Rectal smooth muscle tissue (tissue), 1 donor: ENCODE measurements around the gene HS6ST1.
A peak's percentile ranks its signal among the peaks of the same experiment; 100 is the strongest.
"Not testable (repeated sequence)": the region's sequence is repeated elsewhere in the genome, so short reads cannot be mapped to it uniquely, and the experiment has no call there.

Experiments used
- H3K27ac ChIP-seq: one replicate; pipeline ENCODE4 v1.7.0; 2013; ENCODE audit warnings: low read depth, low read length, inconsistent platforms
- H3K27me3 ChIP-seq: one replicate; pipeline ENCODE4 v1.7.0; 2013; ENCODE audit warnings: low read length; ENCODE audit not compliant: control insufficient read depth, insufficient read depth
- H3K36me3 ChIP-seq: one replicate; pipeline ENCODE4 v1.7.0; 2013; ENCODE audit warnings: low read length; ENCODE audit not compliant: control insufficient read depth, insufficient read depth
- H3K4me1 ChIP-seq: one replicate; pipeline ENCODE4 v1.7.0; 2013; ENCODE audit warnings: low read length; ENCODE audit not compliant: control insufficient read depth, insufficient read depth
- H3K4me3 ChIP-seq: one replicate; pipeline ENCODE4 v1.7.0; 2013; ENCODE audit warnings: low read length
- H3K9ac ChIP-seq: one replicate; pipeline ENCODE4 v1.7.0; 2013; ENCODE audit warnings: low read length

The HS6ST1 gene

DNA sequence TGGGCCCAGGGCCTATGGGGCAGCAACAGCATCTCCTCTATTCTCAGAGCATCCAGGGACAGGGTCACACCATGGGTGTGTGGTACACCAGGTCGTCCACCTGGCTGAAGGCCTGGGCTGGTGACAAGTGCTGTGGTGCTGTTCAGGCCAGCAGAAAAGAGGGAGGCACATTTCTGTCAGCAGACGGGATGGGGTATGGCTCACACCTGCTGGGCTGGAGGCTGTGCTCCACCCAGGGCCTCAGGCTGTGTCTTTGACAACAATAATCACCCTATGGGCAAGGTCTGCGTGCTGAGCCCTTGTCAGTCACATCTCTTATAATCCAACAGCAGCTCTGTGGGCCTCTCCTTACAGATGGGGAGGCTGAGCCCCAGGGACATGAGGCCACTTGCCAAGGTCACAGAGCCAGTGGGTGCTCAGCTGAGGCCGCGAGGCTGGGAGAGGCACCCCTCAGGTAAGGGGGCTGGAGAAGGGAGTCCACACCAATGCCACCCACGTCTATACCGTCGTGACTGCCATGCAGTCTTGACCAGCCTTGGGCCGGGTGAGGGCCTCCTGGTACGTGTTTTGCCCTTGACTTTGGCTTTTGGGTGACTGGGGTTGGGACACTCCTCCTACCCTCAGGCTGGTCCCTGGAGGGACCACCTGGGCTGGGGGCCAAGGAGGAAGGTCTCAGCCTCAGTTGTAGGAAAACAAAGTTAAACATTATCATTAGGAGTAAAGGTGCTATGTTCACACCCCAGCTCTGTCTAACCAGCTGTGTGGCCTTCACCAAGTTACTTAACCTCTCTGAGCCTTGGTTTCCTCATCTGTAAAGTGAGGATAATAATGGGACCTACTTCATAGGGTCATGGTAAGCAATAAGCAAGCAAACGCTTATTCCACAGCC is 5.6 kb upstream of the HS6ST1 start:
- no peaks in the 10 kb centered on the region for H3K36me3 ChIP-seq
- peak overlapping the region; percentile 3 for H3K27ac ChIP-seq
- H3K9ac ChIP-seq: no peak overlapping the region
- H3K27me3 ChIP-seq: no peaks in the 10 kb centered on the region
- H3K4me1 ChIP-seq: peaks cover 7% of the 10 kb centered on the region
- H3K4me3 ChIP-seq: no peak overlapping the region

DNA sequence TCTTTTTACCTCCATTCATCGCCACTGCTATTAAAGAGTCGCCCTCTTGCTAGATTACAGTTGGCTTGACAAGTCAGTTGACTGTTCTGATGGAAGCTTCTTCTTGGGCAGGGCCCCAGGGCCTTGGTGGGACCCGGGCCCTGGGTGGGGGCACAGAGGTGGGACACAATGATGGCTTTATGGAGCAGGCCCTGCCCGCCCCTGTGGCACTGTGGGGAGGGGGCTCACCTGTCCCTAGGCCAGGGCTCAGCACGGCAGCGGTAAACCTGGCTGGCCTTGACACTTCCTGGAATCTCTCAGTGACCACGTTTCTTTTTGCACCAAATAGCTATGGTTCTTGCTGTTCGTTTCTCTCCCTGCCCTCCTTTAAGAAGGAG is 4.9 kb upstream of the HS6ST1 start:
- Histone ChIP-seq H3K4me1 (peaks cover 7% of the 10 kb centered on the region), H3K27me3 (no peaks in the 10 kb centered on the region), H3K36me3 (no peaks in the 10 kb centered on the region), H3K9ac (no peak overlapping the region), H3K27ac (no peak overlapping the region), H3K4me3 (no peak overlapping the region)

DNA sequence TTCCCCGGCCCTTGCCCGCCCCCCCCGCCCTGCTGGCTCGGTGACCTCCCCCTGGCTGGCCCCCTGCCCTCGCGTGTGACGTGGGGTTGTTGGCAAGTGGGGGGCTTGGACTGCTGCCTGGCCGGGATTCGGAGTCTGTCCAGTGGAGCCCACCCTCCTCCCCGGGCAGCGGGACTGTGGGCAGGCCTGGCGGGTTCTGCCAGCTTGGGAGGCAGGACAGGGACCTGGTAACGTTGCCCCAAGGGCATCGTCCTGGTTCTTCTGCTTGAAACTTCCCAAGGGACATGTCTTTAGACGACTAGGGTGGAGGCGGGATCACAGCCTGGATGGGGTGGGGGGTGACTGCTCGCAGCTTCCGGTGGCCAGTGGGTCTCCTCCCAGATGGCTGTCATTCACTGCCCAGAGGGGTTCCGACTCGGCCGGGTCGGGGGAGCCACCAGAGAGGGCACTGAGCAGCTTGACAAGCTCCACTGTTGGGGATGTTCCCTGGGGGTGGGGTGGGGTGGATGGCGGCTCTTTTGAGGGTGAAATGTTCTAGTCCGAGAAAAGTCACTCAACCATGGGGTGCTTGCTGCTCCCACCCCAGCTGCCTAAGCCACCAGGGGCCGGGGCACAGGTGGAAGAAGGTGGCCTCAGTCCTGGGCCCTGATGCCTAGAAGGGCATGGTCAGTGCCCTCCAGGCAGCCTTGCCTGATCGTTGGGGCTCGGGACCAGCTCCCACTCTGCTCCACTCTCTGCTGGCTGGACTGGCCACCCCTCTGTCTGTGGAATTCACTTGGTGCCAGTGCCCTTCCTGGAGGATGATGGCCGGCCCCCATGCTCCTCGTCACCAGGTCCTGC is 4.3 kb upstream of the HS6ST1 start:
- no peak overlapping the region for H3K4me3 ChIP-seq
- peaks cover 7% of the 10 kb centered on the region for H3K4me1 ChIP-seq
- no peaks in the 10 kb centered on the region for H3K36me3 ChIP-seq
- no peak overlapping the region for H3K27ac ChIP-seq
- no peaks in the 10 kb centered on the region for H3K27me3 ChIP-seq
- H3K9ac ChIP-seq: no peak overlapping the region

DNA sequence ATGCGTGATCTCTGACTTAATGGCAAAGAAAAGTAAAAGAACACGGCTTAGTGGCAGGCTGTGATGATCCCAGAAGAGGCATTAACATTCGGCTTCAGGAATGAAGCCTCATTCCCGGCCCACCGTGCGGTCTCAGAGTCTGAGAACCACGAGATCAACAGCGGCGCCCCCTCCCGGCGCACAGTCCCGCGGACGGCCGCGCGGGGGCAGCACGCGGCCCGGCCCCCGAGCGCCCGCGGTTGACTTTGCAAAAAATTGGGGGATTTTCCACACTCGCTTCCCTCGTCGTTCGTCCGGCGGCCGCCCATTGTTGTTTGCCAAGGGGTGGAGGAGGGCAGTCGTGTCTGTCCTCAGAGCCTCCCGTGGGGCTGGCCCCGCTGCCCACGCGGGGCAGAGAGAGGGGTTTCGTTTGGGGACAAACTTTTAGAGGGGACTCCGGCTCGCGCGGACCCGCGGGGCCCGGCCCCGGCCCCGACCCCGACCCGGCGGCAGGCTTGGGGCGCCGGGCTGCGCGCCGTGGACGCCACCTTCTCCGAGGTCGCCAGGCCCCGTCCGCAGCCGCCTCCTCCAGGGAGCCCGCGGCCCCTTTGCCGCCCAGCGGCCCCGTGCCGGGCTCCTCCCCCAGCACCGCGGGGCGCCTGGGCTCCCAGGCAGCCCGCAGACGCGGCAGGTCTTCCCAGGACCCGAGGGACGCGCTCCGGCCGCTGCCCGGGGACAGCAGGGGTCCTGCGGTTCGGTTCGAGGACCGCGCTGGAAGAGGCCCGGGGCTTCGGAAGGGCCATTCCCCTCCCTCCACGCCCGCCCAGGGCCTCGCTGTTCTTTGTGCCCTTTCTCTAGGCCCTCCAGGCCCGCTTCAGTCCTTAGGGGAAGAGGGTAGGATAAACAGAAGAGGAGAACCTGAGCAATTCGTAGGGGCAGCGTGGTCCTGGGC is 3.4 kb upstream of the HS6ST1 start:
- peak overlapping the region; percentile 83 for H3K9ac ChIP-seq
- H3K27me3 ChIP-seq: no peaks in the 10 kb centered on the region
- peak overlapping the region; percentile 83 for H3K27ac ChIP-seq
- H3K36me3 ChIP-seq: peaks cover 2% of the 10 kb centered on the region
- H3K4me1 ChIP-seq: peaks cover 7% of the 10 kb centered on the region
- peak overlapping the region; percentile 72 for H3K4me3 ChIP-seq

DNA sequence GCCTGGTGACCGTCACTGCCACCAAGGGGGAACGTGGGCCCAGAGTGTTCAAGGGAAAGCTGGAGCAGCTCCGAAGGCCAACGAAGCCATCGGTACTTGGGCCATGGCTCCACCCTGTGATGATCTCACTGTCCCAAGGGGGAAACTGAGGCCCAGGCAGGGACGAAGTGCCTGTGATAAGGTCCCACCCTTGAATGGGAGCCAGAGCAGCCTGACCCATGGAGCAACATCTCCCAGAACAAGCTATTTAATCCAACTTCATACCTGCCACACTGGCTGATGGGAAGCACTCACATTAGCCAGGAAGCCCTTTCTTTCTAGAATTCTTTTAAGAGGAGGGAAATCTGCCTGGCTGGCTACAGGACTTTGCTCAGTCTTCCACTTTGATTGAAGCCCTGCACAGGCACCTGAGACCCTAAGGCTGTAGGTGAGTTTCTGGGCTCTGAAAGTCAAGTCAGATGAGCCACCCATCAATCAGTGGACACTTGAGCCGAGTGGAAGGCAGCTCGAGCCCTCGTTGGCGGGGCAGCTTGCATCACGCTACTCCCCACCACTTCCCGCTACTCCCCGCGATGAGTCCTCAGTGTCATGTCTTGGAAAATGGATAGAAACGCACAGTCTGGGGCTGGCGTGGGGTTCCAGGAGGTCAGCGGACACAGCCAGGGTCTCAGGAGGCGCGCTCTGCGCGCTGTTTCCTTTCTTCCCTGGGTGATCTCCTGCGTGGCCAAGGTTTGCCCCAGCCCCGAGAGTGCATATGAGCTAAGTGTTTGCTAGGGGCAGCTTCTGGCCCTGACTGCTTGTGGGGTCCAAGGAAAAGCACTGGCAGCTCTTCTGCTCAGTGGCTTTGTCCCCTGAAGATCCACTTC is 2.5 kb upstream of the HS6ST1 start:
- Histone ChIP-seq H3K4me1 (peaks cover 11% of the 10 kb centered on the region), H3K4me3 (peak overlapping the region; percentile 24), H3K9ac (no peak overlapping the region), H3K27me3 (no peaks in the 10 kb centered on the region), H3K27ac (no peak overlapping the region), H3K36me3 (peaks cover 2% of the 10 kb centered on the region)

DNA sequence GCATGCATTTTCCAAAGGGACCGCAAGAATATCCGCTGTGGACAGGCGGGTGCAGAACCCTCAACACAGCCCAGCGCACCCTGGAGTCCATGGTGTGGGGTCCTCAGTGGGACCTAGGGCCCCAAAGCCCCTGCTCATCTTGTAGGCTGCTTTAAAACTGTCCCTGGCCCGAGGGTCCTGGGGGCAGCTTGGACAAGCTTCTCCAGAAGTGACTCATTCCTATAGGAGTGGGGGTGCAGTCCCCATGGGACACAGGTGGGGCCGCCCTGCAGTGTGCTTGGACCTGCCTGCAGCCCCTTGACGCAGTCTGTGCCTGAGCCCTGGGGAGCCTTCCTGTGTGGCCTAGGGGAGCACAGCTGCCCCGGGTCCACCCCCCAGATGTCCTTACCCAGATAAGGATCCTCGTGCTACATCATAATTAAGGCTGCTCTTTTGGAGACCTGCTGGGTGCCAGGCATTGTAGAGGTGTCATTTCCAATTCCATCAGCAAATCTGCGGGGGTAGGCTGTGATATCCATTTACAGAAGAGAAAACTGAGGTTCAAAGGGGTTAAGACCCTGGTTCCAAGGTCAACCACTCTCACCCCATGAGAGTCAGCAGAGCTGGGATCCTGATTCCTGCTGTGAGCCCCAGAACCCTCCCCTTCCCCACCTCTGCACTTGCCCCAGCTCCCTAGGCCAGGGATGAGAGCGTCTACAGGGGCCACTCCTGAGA is 1.7 kb upstream of the HS6ST1 start:
- no peaks in the 10 kb centered on the region for H3K27me3 ChIP-seq
- peaks cover 2% of the 10 kb centered on the region for H3K36me3 ChIP-seq
- no peak overlapping the region for H3K27ac ChIP-seq
- no peak overlapping the region for H3K4me3 ChIP-seq
- no peak overlapping the region for H3K9ac ChIP-seq
- peaks cover 12% of the 10 kb centered on the region for H3K4me1 ChIP-seq

DNA sequence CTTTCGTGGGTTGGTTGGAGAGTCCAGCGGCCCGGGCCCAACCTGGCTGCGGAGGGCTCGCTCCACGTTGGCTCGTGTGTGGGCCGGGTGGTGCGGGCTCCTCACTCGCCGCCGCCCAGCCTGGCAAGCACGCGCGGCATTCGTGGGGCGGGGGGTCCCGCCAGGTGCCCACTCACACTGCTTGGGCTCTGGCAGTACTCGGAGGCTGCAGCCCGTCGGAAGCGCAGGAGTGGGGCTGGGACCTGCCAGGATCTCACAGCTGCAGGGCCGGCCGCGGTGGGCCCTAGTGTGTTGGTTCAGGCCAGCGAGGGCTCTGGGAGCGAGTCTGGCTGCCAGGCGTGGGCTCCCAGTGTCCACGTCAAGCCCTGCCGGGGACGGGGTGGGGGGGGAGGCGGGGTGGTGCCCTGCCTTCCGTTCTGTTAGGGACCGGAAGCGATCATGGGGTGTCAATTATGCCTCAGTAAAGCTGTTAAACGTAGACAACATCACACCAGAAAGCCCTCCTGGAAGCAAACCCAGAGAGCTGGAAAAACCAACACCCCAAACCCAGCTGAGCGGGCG is 1.0 kb upstream of the HS6ST1 start:
- H3K4me1 ChIP-seq: peaks cover 12% of the 10 kb centered on the region
- H3K36me3 ChIP-seq: peaks cover 2% of the 10 kb centered on the region
- no peak overlapping the region for H3K9ac ChIP-seq
- no peaks in the 10 kb centered on the region for H3K27me3 ChIP-seq
- H3K27ac ChIP-seq: no peak overlapping the region
- H3K4me3 ChIP-seq: no peak overlapping the region

DNA sequence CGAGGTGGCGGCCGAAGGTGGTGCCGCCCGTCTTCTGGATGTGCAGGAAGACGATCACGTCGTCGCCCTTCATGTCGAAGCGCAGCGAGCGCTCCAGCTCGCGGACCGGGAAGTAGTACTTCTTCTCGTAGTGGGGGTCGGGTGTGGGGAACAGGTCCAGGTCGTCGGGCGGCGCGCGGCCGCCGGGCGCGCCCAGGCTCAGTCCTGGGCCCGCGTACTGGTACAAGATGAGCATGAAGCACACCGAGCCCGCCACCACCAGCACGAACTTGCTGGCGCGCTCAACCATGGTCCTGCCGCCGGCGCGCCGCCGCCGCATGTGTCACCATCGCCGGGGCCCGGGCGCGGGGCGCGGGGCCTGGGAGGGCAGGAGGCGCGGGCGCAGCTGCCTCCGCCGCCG is 423 bp downstream of the HS6ST1 start:
- H3K27me3 ChIP-seq, H3K27ac ChIP-seq: not testable (repeated sequence)

DNA sequence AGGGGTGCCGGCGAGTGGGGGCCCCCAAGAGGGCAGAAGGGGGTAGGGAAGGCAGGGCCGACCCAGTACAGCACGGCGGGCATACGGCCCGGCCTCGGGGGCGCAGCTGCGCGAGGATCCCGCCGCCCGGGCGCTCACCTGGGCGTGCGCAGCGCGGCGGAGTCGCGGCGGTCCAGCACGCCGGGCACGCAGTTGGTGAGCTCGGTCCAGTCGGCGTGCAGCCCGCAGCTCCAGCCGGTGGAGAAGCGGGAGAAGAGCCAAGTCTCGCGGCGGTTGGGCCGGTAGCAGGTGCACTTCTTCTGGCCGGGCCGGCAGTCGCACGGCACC is 806 bp downstream of the HS6ST1 start:
- H3K27ac ChIP-seq, H3K27me3 ChIP-seq, H3K36me3 ChIP-seq: not testable (repeated sequence)
- peaks cover 16% of the 10 kb centered on the region for H3K4me1 ChIP-seq
- peak overlapping the region; percentile 80 for H3K4me3 ChIP-seq
- peak overlapping the region; percentile 1 for H3K9ac ChIP-seq

More for the DNA sequence above, 423 bp downstream of the HS6ST1 start:
- peaks cover 16% of the 10 kb centered on the region for H3K4me1 ChIP-seq
- not testable (repeated sequence) for H3K36me3 ChIP-seq, H3K9ac ChIP-seq
- H3K4me3 ChIP-seq: peak overlapping the region; percentile 61

DNA sequence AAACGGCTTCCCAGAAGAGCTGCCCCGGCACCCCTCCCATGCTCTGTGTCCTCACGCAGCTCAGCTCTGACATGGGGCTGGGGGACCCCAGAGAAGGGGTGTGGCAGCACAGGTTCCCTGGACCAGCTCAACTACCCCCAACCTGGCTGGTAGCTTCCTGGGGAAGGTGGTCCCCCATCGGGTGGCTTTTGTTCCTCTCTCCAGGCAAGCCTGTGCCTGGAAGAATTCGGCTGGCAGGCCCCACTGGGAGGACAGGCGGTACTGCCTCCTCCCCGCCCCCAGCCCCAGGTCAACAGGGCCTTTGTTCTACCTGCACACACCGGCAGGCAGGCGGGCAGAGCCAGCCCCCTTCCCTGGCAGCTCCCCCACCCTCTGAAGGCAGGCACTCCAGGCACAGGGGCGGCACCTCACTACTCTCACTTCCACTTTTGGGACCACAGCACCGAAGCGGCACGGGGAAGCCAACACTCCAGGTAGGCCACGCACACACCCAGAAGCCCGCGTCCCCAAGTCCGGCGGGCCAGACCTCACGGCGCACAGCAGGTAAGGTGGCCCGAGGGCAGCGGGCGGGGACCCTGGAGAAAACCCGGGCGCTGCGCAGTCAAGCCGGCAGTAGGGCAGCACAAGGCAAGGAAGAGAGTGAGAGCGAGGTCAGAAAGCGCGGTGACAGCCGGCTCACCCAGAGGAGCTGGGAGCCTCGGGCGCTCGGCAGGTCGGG is 1.3 kb downstream of the HS6ST1 start:
- no peaks in the 10 kb centered on the region for H3K27me3 ChIP-seq
- peak overlapping the region; percentile 80 for H3K4me3 ChIP-seq
- H3K36me3 ChIP-seq: peaks cover 2% of the 10 kb centered on the region
- peak overlapping the region; percentile 1 for H3K9ac ChIP-seq
- no peak overlapping the region for H3K27ac ChIP-seq
- peaks cover 16% of the 10 kb centered on the region for H3K4me1 ChIP-seq
